Posterior cingulate gyrus (tissue), 11 donors: ENCODE results near the gene SCUBE1.

ENCODE experiments used
- DNase-seq, 10 donors: peaks; one replicate each; pipeline versions ENCODE4 v3.0.0 to v3.0.0-alpha.2; 2020 to 2021; ENCODE audit warnings: mixed read lengths in 3 of 10
- intact Hi-C: fragments of 100-400 bp; cut with DNase I; formaldehyde crosslinking; loops from one replicate; pipeline ENCODE4 v1.15.1; 2023

Gene SCUBE1

GRCh38 chr22:43331698-43332097, 11.5 kb downstream of the SCUBE1 start:
- intact Hi-C loops, result no loop called here
- peak in 3 of 10 donors; percentile 12 to 71 (median 25) for DNase-seq

DNA sequence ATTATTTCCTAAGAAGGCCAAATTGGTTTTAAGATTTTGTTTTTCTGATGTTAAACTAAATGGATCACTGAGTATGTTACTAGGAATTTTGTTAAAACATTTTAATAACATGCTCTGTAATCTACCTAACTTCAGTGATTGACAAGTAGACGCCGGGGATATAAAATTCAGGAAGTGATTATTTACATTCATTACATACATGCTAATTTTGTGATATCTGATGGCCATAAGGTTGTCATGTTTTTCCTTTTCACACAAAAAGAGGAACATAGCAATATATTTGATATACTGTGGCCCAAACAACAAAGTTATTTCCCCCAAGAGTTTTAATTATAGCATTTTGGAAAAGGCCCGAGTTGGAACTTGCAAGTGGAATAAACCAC, 12.1 kb downstream of the SCUBE1 start:
- intact Hi-C loops, result no loop called here
- no peak for DNase-seq

- intact Hi-C loops, result no loop called here
- peak in 3 of 10 donors; percentile 4 to 36 (median 15) for DNase-seq
Measured at GRCh38 chr22:43330178-43331068, 12.7 kb downstream of the SCUBE1 start.

GRCh38 chr22:43329061-43329460, 14.1 kb downstream of the SCUBE1 start:
- intact Hi-C loops, result no loop called here
- DNase-seq, result peak in 3 of 10 donors; percentile 37 to 75 (median 69)

- intact Hi-C loops, result no loop called here
- peak in 2 of 10 donors; percentile 1 for DNase-seq
Measured at GRCh38 chr22:43327157-43327438, 16.1 kb downstream of the SCUBE1 start.

DNA sequence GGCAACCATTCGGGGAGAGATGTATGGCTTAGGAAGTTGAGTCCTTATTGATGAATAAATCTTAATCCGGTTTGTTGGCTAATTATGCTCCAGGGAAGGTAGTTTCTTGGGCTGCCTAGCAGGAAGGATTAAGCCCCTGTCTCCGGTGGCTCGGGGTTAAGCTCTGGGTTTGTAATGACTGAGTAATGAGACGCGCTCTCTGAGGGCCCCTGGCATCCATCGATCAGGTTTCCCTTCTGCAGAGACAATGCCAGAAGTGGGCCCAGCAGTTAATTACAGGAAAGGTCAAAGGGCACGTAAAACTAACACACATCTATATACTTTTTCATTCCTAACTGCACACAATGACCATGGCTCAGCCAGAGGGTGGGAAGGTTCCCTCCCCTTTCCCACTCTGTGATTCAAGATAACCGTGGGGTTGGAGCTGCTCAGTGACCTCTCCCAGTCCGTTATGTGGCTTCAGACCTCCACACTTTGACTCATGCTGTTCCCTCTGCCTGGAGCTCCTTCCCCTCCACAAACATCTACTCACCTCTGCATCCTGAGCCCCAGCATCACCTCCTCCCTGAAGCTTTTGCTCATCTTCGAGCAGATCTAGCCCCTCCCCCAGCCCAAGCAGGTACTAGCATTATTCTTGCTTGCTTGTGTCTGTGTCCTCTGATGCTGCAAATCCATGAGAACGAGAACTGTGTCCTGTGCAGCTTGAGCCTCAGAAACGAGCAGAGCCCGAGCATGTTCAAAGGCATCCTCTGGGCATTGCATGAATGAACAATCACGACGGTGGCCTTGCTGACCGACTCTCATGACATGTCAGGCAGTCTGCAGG, 16.6 kb downstream of the SCUBE1 start:
- peak in 3 of 10 donors; percentile 9 to 22 (median 22) for DNase-seq
- intact Hi-C loops, result no loop called here

DNA sequence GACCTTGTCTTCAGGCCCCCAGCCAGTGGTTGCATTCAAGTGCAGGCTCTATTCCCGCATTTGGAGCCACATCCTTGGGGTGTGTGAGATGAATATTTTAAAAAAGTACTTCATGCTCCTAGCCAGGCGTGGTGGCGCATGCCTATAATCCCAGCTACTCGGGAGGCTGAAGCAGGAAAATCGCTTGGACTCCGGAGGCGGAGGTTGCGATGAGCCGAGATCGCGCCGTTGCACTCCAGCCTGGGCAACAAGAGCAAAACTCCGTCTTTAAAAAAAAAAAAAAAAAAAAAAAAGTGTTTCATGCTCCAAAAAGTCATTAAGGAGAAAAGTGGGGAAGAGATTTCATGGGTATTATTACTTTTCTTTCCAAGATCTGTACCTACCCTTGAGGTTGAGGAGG, 18.0 kb downstream of the SCUBE1 start:
- intact Hi-C loops, result no loop called here
- DNase-seq, result peak in 3 of 10 donors; percentile 51 to 57 (median 52)

GRCh38 chr22:43320943-43321900, 21.9 kb downstream of the SCUBE1 start:
- peak in 3 of 10 donors; percentile 37 to 71 (median 65) for DNase-seq
- intact Hi-C loops, result no loop called here

- intact Hi-C loops, result no loop called here
- peak in 2 of 10 donors; percentile 14 to 46 for DNase-seq
Measured at GRCh38 chr22:43319661-43320486, 23.3 kb downstream of the SCUBE1 start.

DNA sequence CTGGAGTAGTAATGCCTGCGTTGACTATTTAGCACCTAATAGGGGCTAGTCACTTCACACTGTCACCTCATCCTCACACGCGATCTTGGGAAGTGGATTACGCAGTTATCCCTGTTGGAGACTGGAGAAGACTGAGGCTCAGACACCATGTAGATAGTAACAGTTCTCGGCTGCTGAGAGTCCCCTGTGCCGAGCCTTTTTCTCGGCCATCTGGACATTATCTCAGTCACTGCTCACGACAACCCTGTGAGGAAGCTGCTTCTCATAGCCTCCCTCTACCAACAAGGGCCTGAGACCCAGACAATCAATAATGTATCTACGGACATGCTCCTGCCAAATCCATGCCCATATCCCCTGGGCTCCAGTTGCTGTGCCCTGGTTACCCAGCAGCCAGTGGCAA, 25.9 kb downstream of the SCUBE1 start:
- intact Hi-C loops, result no loop called here
- peak in 3 of 10 donors; percentile 15 to 37 (median 27) for DNase-seq

DNA sequence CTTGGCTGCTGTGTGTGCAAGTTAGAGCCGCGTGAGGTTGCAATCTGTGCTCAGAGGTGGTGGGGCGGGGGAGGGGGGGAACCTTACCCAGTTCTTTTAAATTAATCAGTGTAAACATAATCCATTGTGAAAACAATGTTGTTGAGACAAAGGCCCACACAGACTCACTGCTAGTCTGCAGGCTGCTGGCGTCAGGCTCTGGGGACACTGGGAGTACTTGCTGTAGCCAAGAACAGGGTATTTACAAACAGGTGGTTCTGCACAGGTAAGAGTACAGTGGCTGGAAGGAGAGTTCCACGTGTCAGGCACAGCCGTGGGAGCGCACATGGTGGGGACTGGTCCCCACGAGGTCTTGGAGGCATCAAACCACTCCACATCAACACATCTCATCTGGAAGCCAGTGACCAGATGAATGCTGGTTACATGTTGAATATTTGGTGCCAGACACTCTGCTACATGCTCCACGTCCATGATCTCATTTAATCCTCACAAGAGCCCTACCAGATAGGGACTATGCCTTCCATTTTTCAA, 27.4 kb downstream of the SCUBE1 start:
- intact Hi-C loops, result no loop called here
- peak in 3 of 10 donors; percentile 12 to 52 (median 47) for DNase-seq

DNA sequence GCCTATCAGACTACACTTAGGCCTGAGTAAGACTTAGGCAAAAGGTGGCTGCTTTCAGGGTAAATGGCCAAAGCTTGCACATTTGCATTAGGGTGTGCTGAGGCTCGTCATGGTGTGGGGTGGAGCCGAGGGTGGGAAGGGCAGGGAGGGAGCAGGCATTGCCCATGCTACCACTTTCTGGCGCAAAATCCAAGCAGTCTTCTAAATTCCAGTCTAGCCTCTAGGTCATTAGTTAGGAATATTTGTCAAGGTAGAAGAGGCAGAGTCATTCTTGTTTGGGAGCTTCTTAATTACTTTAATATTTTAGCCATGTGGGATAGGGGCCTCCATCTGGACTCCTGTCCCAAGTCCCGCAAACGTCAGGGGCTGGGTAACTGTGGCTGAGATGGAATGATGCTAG, 28.6 kb downstream of the SCUBE1 start:
- peak in 2 of 10 donors; percentile 6 to 10 for DNase-seq
- intact Hi-C loops, result no loop called here

DNA sequence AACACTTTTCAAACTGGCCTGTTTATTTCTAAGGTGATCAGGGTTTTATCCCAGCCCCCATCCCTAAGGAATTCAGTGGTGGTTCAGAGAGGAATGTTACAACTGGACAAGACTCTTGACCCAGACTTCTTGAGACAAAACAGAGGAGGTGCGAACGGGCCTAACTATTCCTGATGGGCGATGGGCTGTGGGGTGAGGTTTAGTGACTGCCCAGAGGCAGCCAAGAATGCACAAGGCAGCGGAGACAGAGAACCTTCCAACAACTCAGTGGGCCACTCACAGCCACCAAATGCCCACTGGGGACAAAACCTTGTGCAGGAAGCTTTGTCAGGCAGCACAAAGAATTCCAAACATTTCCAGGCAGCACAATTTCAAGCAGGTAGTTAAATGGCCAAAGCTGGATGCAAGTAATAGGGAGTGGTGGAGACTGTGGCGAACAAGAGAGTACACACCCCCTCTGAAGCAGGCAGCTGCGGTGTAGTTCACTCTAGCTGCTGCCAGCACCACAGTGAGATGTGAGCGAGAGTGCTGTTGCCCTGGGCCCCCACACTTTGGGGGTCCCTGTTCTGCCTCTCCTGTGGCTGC, 29.2 kb downstream of the SCUBE1 start:
- intact Hi-C loops, result no loop called here
- peak in 3 of 10 donors; percentile 14 to 42 (median 30) for DNase-seq

GRCh38 chr22:43313244-43313889, 29.8 kb downstream of the SCUBE1 start:
- intact Hi-C loops, result no loop called here
- peak in 3 of 10 donors; percentile 16 to 61 (median 33) for DNase-seq

DNA sequence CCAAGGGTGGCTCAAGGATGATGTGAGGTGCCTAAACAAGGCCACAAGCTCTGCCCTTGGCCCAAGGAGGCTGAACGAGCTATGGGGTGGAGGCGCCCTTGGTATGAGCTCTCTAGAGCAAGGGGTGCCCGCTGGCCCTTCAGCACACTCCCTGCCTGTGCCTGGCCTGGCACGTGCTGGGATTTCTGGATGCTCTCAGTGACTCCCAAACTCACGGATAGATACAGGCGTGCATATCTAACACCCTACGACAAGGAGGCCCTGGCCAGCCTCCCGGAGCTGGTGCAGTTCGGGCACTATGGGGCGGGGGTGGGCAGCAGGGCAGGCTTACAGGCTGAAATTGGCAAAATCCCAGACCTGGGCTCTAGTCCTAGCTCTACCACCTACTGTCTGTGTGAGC, 30.6 kb downstream of the SCUBE1 start:
- intact Hi-C loops, result no loop called here
- peak in 2 of 10 donors; percentile 57 for DNase-seq

GRCh38 chr22:43310798-43311197, 32.4 kb downstream of the SCUBE1 start:
- peak in 3 of 10 donors; percentile 2 to 26 (median 12) for DNase-seq
- intact Hi-C loops, result no loop called here

GRCh38 chr22:43310311-43310710, 32.9 kb downstream of the SCUBE1 start:
- peak in 2 of 10 donors; percentile 58 to 62 for DNase-seq
- intact Hi-C loops, result no loop called here

GRCh38 chr22:43308836-43309235, 34.3 kb downstream of the SCUBE1 start:
- intact Hi-C loops, result no loop called here
- DNase-seq, result peak in 2 of 10 donors; percentile 27 to 63
